Fibroblast of lung (primary cell): Measurements from ENCODE around the gene ACVR2A. TPM values are rescaled to one million over a fixed set of nuclear protein-coding genes. Genes with fewer than 3 reads are reported as not detected.

Experiments
- DNase-seq, 2 donors: peaks; one replicate each; pipeline versions ENCODE4 v3.0.0 to v3.0.0-alpha.2; 2010; ENCODE audit warnings: low read depth in 2 of 2
- H2AFZ ChIP-seq: 2 replicates; pipeline ENCODE4 v1.5.1; 2012; ENCODE audit warnings: low read length, control low read depth, inconsistent platforms
- H3K27ac ChIP-seq: 2 replicates; pipeline ENCODE4 v1.5.1; 2011; ENCODE audit warnings: low read length, control low read depth; ENCODE audit not compliant: insufficient read depth
- H3K27me3 ChIP-seq: 2 replicates; pipeline ENCODE4 v1.5.1; 2011; ENCODE audit warnings: mild to moderate bottlenecking, low read length; ENCODE audit not compliant: control insufficient read depth, insufficient read depth
- H3K36me3 ChIP-seq: 2 replicates; pipeline ENCODE4 v1.5.1; 2011; ENCODE audit warnings: low read length; ENCODE audit not compliant: control insufficient read depth, insufficient read depth
- H3K4me1 ChIP-seq: 2 replicates; pipeline ENCODE4 v1.5.1; 2011; ENCODE audit warnings: low read length; ENCODE audit not compliant: control insufficient read depth, insufficient read depth; ENCODE audit errors: extremely low read depth
- H3K4me2 ChIP-seq: 2 replicates; pipeline ENCODE4 v1.5.1; 2011; ENCODE audit warnings: low read length, control low read depth; ENCODE audit not compliant: insufficient read depth; ENCODE audit errors: extremely low read depth
- H3K4me3 ChIP-seq, 4 experiments: fragments of 200-600 bp in 1 of 4; sonication (generic) in 1 of 4; replicated peaks in 1 of 4; 2 replicates each; pipeline ENCODE4 v1.5.1; 2011 to 2016; ENCODE audit warnings: low read length in 4 of 4, low read depth in 3 of 4, mild to moderate bottlenecking in 3 of 4, control low read depth in 2 of 4, inconsistent platforms in 1 of 4, mixed read lengths in 1 of 4; ENCODE audit not compliant: insufficient read depth in 1 of 4; ENCODE audit errors: control extremely low read depth in 1 of 4
- H3K79me2 ChIP-seq: 2 replicates; pipeline ENCODE4 v1.5.1; 2012; ENCODE audit warnings: mild to moderate bottlenecking, low read length, inconsistent platforms; ENCODE audit not compliant: control insufficient read depth, insufficient read depth
- H3K9ac ChIP-seq: 2 replicates; pipeline ENCODE4 v1.5.1; 2011; ENCODE audit warnings: mild to moderate bottlenecking, low read length, control low read depth; ENCODE audit not compliant: insufficient read depth
- H3K9me3 ChIP-seq: 2 replicates; pipeline ENCODE4 v1.5.1; 2012; ENCODE audit warnings: low read depth, low read length; ENCODE audit not compliant: control insufficient read depth, insufficient read depth
- H4K20me1 ChIP-seq: 2 replicates; pipeline ENCODE4 v1.5.1; 2011; ENCODE audit warnings: low read length; ENCODE audit not compliant: control insufficient read depth, insufficient read depth; ENCODE audit errors: extremely low read depth
- CTCF ChIP-seq, 2 donors: IDR thresholded peaks in 1 of 2; conservative IDR thresholded peaks in 1 of 2; 1 replicate in 1 of 2; 2 replicates in 1 of 2; pipeline ENCODE4 v1.5.1; 2011 to 2012; ENCODE audit warnings: low read length in 2 of 2, control low read depth in 1 of 2, inconsistent platforms in 1 of 2, low read depth in 1 of 2, mild to moderate bottlenecking in 1 of 2
- EZH2 ChIP-seq: IDR thresholded peaks from 2 replicates; pipeline ENCODE4 v1.5.1; 2012; ENCODE audit warnings: low read length, control low read depth, mild to moderate bottlenecking; ENCODE audit errors: missing control alignments
- polyA plus RNA-seq, 2 donors: library from polyadenylated mRNA; depleted of rRNA in 1 of 2; stranded (reverse) in 1 of 2; unstranded in 1 of 2; fragments of >200 nt; gene quantifications; 2 replicates each; pipeline ENCODE4 v1.2.1, GENCODE V29; 2011 to 2012; ENCODE audit warnings: missing spikeins in 1 of 2
- total RNA-seq: library from RNA; depleted of rRNA; stranded (reverse); fragments of >200 nt; gene quantifications from 2 replicates; pipeline ENCODE4 v1.2.1, GENCODE V29; 2014

Gene ACVR2A
- total and polyA plus RNA-seq, 2 donors (not counting 1 experiment from before 2014, with no cell fraction given) = 8.9 to 9.8 TPM

DNA sequence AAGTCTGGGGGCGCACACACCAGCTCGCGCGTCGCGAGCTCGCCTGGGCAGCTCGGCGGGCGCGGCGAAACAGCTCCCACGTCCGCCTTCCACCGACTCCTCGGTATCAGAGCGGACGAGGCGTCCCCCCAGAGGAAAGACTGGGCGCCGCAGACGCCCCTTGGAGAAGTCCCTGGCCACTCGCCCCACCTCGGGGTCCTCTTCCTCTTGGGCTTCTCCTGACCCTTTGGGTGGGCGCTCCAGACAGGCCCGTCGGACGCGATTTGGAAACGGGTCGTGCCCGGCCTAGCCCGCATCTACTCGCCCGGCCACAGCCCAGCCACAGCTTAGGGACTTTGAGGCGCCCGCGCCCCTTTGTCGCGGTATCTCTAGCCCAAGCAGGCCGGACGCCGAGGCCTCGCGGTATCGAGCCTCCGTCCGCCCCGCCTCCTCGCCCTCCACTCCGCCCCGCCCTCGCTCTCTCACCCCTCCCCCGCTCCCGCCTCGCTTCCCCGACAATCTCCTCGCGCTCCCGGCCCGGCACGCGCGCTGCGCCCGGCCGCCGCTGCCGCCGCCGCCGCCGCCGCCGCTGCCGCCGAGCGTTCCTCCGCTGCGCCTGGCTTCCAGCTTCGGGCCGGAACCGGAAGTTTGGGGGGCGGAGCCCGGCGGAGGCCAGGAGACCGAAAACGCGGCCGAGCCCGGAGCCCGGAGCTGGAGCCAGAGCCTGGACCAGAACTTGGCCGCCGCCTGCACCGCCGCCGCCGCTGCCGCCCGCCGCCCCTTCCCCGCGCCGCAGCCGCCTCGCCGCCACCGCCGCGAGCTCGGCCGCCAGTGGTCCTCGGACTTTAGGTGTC, 749 bp upstream of the ACVR2A start:
- peak overlapping the region; percentile 88 for H2AFZ ChIP-seq
- H3K36me3 ChIP-seq = no peaks in the 10 kb centered on the region
- peak overlapping the region; percentile 87 for H3K27ac ChIP-seq

GRCh38 chr2:147845411-147845971, 662 bp downstream of the ACVR2A start:
- H4K20me1 ChIP-seq = no peaks in the 10 kb centered on the region
- DNase-seq = peak; percentile 22 to 45
- TF ChIP-seq CTCF (conservative IDR thresholded peaks at IDR 0.05 in 1 of 2, IDR thresholded peaks at IDR 0.05 in 1 of 2; ENCODE audit: low read depth in 1 of 2, low read length in 2 of 2) = no peak
- no peak for TF ChIP-seq EZH2
- H3K9ac ChIP-seq = peak overlapping the region; percentile 55
- peak overlapping the region; percentile 78 to 99 (median 84) for H3K4me3 ChIP-seq
- H3K27ac ChIP-seq = peak overlapping the region; percentile 27
- no peaks in the 10 kb centered on the region for H3K4me1 ChIP-seq
- H3K36me3 ChIP-seq = no peaks in the 10 kb centered on the region
- H3K4me2 ChIP-seq = peak overlapping the region; percentile 60
- peak overlapping the region; percentile 55 for H2AFZ ChIP-seq
- H3K9me3 ChIP-seq = no peaks in the 10 kb centered on the region
- peaks cover 36% of the 10 kb centered on the region for H3K79me2 ChIP-seq
- no peaks in the 10 kb centered on the region for H3K27me3 ChIP-seq

More for the DNA sequence above, 749 bp upstream of the ACVR2A start:
- peaks cover 26% of the 10 kb centered on the region for H3K79me2 ChIP-seq
- H3K27me3 ChIP-seq = no peaks in the 10 kb centered on the region
- no peaks in the 10 kb centered on the region for H4K20me1 ChIP-seq
- H3K4me1 ChIP-seq = no peaks in the 10 kb centered on the region
- no peaks in the 10 kb centered on the region for H3K9me3 ChIP-seq
- DNase-seq = peak; percentile 88 to 89
- peak overlapping the region; percentile 78 to 99 (median 84) for H3K4me3 ChIP-seq
- peak overlapping the region; percentile 95 for H3K4me2 ChIP-seq
- no peak for TF ChIP-seq EZH2
- peak in 1 of 2 donors; percentile 36 for TF ChIP-seq CTCF (conservative IDR thresholded peaks at IDR 0.05 in 1 of 2, IDR thresholded peaks at IDR 0.05 in 1 of 2; ENCODE audit: low read depth in 1 of 2, low read length in 2 of 2)
- peak overlapping the region; percentile 84 for H3K9ac ChIP-seq

GRCh38 chr2:147846412-147847081, 1.7 kb downstream of the ACVR2A start:
- Histone ChIP-seq H3K27ac (no peak overlapping the region), H4K20me1 (no peaks in the 10 kb centered on the region), H3K4me3 (peak overlapping the region; percentile 78 to 99 (median 84)), H3K4me1 (no peaks in the 10 kb centered on the region), H3K9ac (no peak overlapping the region), H3K36me3 (no peaks in the 10 kb centered on the region), H3K79me2 (peaks cover 44% of the 10 kb centered on the region), H3K27me3 (no peaks in the 10 kb centered on the region), H3K4me2 (peak overlapping the region; percentile 60), H2AFZ (no peak overlapping the region), H3K9me3 (no peaks in the 10 kb centered on the region)
- DNase-seq = peak; percentile 12 to 15
- TF ChIP-seq EZH2 = no peak
- no peak for TF ChIP-seq CTCF (conservative IDR thresholded peaks at IDR 0.05 in 1 of 2, IDR thresholded peaks at IDR 0.05 in 1 of 2; ENCODE audit: low read depth in 1 of 2, low read length in 2 of 2)
